Measurements from ENCODE around the gene NHLRC2.

The NHLRC2 gene

GRCh38 chr10:113947184-113948041, 93.0 kb downstream of the NHLRC2 start:
- DNase-seq, result no peak

GRCh38 chr10:113948048-113948447, 93.6 kb downstream of the NHLRC2 start:
- DNase-seq, result no peak

DNA sequence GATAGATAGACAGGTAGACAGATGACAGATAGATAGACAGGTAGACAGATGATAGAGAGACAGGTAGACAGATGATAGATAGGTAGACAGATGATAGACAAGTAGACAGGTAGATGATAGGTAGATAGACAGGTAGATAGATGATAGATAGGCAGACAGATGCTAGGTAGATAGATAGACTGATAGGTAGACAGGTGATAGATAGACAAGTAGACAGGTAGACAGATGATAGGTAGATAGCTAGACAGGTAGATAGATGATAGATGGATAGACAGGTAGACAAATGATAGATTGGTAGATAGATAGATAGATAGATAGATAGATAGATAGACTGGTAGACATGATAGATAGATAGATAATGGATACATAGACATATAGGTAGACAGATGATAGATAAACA, 95.8 kb downstream of the NHLRC2 start:
- DNase-seq, result no peak

DNA sequence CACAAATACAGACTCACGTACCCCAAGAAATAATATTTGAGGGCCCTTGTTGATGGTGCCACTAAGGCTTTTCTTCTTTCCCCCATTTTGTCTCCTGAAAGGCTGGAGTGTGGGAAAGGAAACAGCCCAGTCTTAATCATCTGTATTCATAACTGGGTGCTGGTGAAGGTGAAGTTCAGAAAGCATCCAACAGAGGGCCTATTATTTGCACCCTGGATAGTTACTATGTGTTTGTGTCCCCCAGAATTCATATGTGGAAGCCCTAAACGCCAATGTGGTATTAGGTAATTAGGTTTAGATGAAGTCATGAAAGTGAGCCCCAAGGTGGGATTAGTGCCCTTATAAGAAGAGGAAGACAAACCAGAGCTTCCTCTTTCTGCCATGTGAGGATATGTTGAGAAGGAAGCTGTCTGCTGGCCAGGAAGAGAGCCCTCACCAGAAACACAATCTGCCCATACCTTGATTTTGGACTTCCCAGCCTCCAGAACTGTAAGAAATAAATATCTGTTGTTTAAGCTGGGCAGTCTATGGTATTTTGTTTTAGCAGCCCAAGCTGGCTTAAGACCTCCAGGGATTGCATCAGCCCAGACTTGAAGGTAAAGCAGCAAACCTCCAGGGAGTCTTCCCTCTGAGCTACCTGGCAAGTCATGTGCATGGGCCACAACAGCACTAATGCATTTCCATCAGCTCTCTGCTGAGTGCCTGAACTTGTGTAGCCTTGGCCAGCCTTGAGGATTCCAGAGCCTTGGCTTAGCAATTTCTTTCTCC, 99.2 kb downstream of the NHLRC2 start:
- no peak for DNase-seq

DNA sequence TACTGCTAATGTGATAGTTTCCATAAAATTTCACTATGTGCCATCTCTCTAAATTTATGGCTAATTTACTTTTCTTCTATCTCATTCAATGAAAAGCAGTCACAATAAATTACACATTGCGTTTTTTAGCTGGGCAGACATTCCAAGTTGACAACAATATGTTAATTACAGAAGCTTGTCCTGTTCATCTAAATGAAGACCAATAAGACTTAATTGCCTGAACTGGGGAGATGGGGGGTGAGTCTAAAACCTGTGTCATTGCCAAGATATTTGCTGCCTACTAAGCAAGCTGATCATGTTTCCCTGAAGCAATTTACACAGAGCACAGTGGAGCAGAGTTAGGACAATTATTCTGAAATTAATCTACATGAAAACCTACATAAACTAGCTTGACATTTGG, 99.9 kb downstream of the NHLRC2 start:
- no peak for DNase-seq

DNA sequence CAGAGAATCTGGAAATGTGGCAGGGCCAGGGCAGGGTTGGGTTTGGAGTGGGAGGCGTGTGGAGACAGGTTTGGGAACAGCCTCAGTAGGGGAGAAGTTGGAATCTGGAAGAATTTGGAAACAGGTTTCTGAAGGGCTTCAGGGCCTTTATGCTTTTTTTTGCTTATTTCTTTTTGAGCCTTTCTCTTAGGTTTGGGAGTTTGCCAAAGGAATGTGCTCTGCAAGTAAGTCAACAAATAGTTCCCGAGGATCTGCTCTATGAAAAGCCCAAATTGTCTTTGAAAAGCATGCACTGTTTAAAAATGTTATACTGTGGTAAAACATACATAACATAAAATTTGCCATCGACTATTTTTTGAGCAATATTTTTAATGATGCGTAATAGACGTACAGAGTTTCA, 102.6 kb downstream of the NHLRC2 start:
- DNase-seq, result no peak

DNA sequence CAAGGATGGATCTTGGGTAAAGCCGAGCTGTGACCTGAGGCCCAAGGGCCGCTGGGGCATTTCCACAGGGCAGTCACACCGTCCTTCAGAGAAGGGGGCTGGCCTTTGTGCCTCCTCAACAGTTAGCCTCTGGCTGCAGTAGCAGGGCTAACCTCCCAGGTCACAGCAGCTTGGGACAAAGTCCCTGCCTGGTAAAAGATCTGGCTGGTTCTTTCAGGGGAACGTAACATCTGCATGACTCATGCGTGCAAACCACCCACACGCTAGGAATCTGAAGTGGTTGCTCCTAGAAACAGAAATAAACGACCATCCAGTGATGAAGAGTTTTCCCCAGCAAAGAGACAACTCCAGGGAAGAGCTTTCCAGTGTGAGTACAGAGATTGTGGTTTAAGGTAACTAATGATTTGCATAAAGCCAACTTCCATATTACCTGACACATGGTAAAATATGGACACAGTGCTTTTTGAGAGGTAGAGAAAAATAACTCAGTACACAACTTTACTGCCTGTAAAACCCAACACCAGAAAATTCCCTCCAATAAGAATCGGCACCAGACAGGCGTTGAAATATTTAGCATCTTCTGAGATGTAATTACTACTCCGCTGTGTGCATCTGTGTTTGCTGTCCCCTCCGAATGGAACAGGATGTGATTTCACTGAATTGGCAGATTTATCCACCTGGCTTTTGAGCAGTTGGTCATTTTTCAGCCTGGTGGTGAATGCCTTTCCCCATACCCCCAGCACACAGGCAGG, 104.3 kb downstream of the NHLRC2 start:
- no peak for DNase-seq

GRCh38 chr10:113959383-113959760, 104.9 kb downstream of the NHLRC2 start:
- no peak for DNase-seq

DNA sequence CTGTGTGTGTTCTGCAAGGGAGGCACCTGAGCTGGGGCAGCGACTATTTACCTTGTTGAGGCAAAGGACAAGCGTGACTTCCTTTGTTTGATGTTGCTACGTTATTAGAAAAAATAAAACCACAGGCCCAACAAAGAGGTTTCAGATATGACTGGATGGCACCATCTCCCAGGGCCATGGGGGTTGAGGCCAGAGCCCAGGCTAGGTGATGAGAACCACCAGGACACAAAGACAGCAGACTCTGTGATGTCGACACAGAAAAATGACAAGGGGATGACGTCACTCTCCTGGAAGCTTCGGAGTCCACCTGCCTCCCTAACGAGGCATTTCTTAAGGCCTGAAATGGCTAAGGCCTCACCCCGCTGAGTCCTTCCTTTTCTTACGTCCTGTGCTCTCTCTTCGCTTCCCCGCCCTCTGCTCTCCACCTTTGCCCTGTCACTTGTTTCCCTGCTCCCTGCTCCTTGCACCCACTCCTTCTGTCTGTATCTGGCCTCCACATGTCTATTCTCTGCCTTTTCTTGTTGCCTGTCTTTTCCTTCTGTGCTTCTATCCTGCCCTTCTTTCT, 106.2 kb downstream of the NHLRC2 start:
- DNase-seq, result no peak

DNA sequence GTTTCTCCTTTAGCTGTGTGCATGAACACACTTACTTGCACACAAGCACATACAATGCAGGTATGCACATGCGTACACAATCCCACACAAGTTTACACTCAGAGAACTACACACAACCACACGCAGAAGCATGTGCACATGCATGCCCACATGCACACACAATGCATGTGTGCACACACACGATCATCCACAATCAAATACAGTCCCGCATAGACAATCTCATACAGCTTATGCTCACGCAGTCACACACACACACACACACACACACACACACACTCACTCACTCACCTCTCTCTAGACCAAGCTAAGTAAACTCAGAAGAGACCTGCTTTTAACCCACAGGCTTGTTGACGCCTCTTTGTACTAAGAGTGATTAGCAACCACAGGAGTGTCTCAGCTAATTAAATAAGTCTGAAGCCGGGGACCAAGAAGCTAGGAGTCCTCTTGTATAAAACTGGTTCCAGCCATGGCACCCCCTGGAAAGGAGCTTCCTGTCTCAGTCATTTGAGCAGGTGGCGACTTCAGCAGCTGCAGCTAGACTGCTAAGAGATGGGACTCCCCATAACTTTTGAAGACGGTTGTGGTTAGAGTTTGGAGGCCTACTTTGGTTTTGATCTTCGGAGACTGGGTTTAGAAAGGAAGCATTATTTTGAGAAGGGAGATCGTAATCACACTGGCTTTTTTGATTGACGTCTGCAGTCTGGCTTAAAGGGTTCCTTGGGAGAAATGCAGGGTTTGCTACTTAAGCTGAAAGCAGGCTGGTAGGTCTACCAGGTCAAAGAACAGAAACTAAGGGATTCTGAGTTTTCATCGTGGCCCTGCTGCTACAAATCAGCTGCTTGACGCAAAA, 106.9 kb downstream of the NHLRC2 start:
- DNase-seq, result no peak

GRCh38 chr10:113965077-113965476, 110.6 kb downstream of the NHLRC2 start:
- DNase-seq, result no peak

DNA sequence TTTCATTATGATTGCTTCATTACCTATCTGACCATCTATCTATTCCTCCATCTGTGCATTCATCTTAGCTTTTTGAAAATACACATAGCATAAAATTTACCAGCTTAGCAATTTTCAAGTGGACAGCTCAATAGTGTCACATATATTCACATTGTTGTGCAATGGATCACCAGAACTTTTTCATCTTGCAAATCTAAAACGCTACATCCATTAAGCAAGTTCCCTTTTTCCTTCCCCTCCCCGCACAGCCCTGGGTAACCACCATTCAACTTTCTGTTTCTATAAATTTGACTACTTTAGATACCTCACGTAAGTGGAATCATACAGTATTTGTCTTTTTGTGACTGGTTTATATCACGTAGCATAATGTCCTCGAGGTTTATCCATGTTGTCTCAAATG, 111.2 kb downstream of the NHLRC2 start:
- no peak for DNase-seq

Measured in activated CD4-positive, CD25-positive, alpha-beta regulatory T cell treated with anti-CD3 and anti-CD28 coated beads, Interleukin-2, amount 50 U/mL, for 72 hours (primary cell).